Smooth muscle cell (in vitro differentiated cells): ENCODE results near the gene EVI5L. TPM values are rescaled to one million over a fixed set of nuclear protein-coding genes. Genes with fewer than 3 reads are reported as not detected.

ENCODE experiments used
- DNase-seq: peaks from one replicate; lab custom pipeline; 2025; ENCODE audit not compliant: unreplicated experiment; lab: John Stamatoyannopoulos, UW
- H2AFZ ChIP-seq: fragments of 200-600 bp; sonication (generic); 2 replicates; pipeline ENCODE4 v1.6.0; 2016; ENCODE audit warnings: antibody characterized with exemption, low read depth, mild to moderate bottlenecking
- H3F3A ChIP-seq: fragments of 200-600 bp; sonication (generic); 2 replicates; pipeline ENCODE4 v1.6.0; 2017; ENCODE audit warnings: antibody characterized with exemption, low read depth
- H3K27ac ChIP-seq: fragments of 200-600 bp; sonication (generic); 2 replicates; pipeline ENCODE4 v1.5.1; 2016; ENCODE audit warnings: low read depth, mild to moderate bottlenecking
- H3K27me3 ChIP-seq: fragments of 200-600 bp; sonication (generic); 2 replicates; pipeline ENCODE4 v1.6.1; 2016; ENCODE audit warnings: low read depth, mild to moderate bottlenecking
- H3K36me3 ChIP-seq: fragments of 200-600 bp; sonication (generic); 2 replicates; pipeline ENCODE4 v1.5.1; 2016; ENCODE audit warnings: low read depth
- H3K4me1 ChIP-seq: fragments of 200-600 bp; sonication (generic); 2 replicates; pipeline ENCODE4 v1.5.1; 2016; ENCODE audit warnings: low read depth
- H3K4me2 ChIP-seq: fragments of 200-600 bp; sonication (generic); 2 replicates; pipeline ENCODE4 v1.6.0; 2016; ENCODE audit warnings: mild to moderate bottlenecking
- H3K4me3 ChIP-seq: fragments of 200-600 bp; sonication (generic); 2 replicates; pipeline ENCODE4 v1.5.1; 2016; ENCODE audit warnings: mild to moderate bottlenecking
- H3K79me2 ChIP-seq: fragments of 200-600 bp; sonication (generic); 2 replicates; pipeline ENCODE4 v1.6.0; 2016; ENCODE audit warnings: low read depth, mild to moderate bottlenecking
- H3K9ac ChIP-seq: fragments of 200-600 bp; sonication (generic); 2 replicates; pipeline ENCODE4 v1.6.0; 2016; ENCODE audit warnings: low read depth
- H3K9me3 ChIP-seq: fragments of 200-600 bp; sonication (generic); replicated peaks from 2 replicates; pipeline ENCODE4 v1.5.1; 2016; ENCODE audit warnings: low read depth
- H4K20me1 ChIP-seq: fragments of 200-600 bp; sonication (generic); 2 replicates; pipeline ENCODE4 v1.6.0; 2016; ENCODE audit warnings: low read depth
- CTCF ChIP-seq: fragments of 200-600 bp; sonication (generic); IDR thresholded peaks from 2 replicates; pipeline ENCODE4 v1.5.1; 2017; ENCODE audit warnings: borderline replicate concordance, mild to moderate bottlenecking, antibody characterized with exemption; ENCODE audit not compliant: insufficient read depth, poor library complexity, severe bottlenecking
- WGBS: methylation state at CpG from one replicate; pipeline ENCODE4 v1.1.7; 2016; ENCODE audit warnings: low lambda C conversion rate; 5-methylcytosine and 5-hydroxymethylcytosine counted together
- polyA plus RNA-seq: library from polyadenylated mRNA; unstranded; fragments of >200 nt; fragmentation: Nextera tagmentation; extraction: Ambion mirVana; gene quantifications from 2 replicates; pipeline ENCODE4 v1.2.1, GENCODE V29; 2016
- total RNA-seq: library from RNA; depleted of rRNA; stranded (reverse); fragments of >200 nt; gene quantifications from 2 replicates; pipeline ENCODE4 v1.2.3, GENCODE V29; 2014

Gene EVI5L
- total and polyA plus RNA-seq, 2 experiments from 2014 or later, result 8.8 to 21.2 TPM

- no peak overlapping the region for H2AFZ ChIP-seq
- no peak overlapping the region for H3K27ac ChIP-seq
- H3K36me3 ChIP-seq, result no peaks in the 10 kb centered on the region
- no peaks in the 10 kb centered on the region for H3F3A ChIP-seq
- peaks cover 17% of the 10 kb centered on the region for H3K4me1 ChIP-seq
- no peak for DNase-seq
- H3K27me3 ChIP-seq, result peaks cover 45% of the 10 kb centered on the region
- no peaks in the 10 kb centered on the region for H4K20me1 ChIP-seq
- no peak overlapping the region for H3K4me2 ChIP-seq
- H3K4me3 ChIP-seq, result no peak overlapping the region
- no peak for TF ChIP-seq CTCF
- H3K9ac ChIP-seq, result no peak overlapping the region
- WGBS, result 89% methylated on average over 18 of the region's 22 CpGs
- no peaks in the 10 kb centered on the region for H3K9me3 ChIP-seq
- H3K79me2 ChIP-seq, result no peaks in the 10 kb centered on the region
Observed at GRCh38 chr19:7859831-7860713, 30.1 kb downstream of the EVI5L start.

GRCh38 chr19:7860714-7861618, 30.9 kb downstream of the EVI5L start:
- Histone ChIP-seq H2AFZ (no peak overlapping the region), H3K79me2 (no peaks in the 10 kb centered on the region), H3K4me2 (no peak overlapping the region), H3K9ac (no peak overlapping the region), H3F3A (no peaks in the 10 kb centered on the region), H3K4me1 (peaks cover 17% of the 10 kb centered on the region), H3K9me3 (no peaks in the 10 kb centered on the region), H3K4me3 (no peak overlapping the region), H3K36me3 (no peaks in the 10 kb centered on the region), H4K20me1 (no peaks in the 10 kb centered on the region), H3K27me3 (peaks cover 51% of the 10 kb centered on the region), H3K27ac (no peak overlapping the region)
- no peak for DNase-seq
- WGBS, result 82% methylated on average over 14 of the region's 14 CpGs
- TF ChIP-seq CTCF, result no peak

GRCh38 chr19:7861619-7862412, 31.8 kb downstream of the EVI5L start:
- H3K27ac ChIP-seq, result no peak overlapping the region
- 26% methylated on average over 62 of the region's 63 CpGs for WGBS
- H3F3A ChIP-seq, result no peaks in the 10 kb centered on the region
- H2AFZ ChIP-seq, result no peak overlapping the region
- peak overlapping the region; percentile 84 for H3K4me2 ChIP-seq
- TF ChIP-seq CTCF, result peak; percentile 29
- peaks cover 59% of the 10 kb centered on the region for H3K27me3 ChIP-seq
- H3K9ac ChIP-seq, result no peak overlapping the region
- DNase-seq, result no peak
- no peaks in the 10 kb centered on the region for H3K79me2 ChIP-seq
- H3K36me3 ChIP-seq, result no peaks in the 10 kb centered on the region
- peaks cover 17% of the 10 kb centered on the region for H3K4me1 ChIP-seq
- no peaks in the 10 kb centered on the region for H3K9me3 ChIP-seq
- peak overlapping the region; percentile 34 for H3K4me3 ChIP-seq
- no peaks in the 10 kb centered on the region for H4K20me1 ChIP-seq
